GM12874 (cell line): Measurements from ENCODE around the gene NAAA.

Source experiments
- TF ChIP-seq, protein P1 (sequence below): IDR thresholded peaks from 2 replicates; pipeline ENCODE4 v1.5.1; 2011; ENCODE audit warnings: low read depth, mild to moderate bottlenecking, control low read depth, low read length, moderate library complexity; ENCODE audit not compliant: insufficient read depth

Gene NAAA

DNA sequence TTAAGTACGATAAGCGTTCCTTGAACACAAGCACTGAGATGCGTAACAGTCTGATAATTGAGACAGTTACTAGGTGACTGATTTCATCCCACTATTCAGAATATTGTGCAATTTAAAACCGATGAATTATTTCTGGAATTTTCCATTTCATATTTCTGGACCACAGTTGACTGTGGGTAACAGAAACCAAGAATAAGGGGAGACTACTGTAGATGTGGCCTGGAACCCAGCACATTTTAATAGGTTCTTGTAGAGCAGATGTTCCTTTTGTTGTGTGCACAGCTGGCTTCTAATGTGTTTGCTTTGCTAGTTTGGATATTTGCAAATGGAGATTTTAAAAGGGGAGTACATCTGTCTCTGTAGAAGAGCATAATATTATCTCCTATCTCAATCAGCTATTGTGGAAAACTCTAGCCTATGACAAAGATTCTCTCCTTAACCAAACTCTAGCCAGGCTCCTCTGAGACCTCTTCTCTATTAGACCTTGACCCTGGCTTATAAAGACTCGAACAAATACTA lies 16.4 kb downstream of the NAAA start:
- TF ChIP-seq, protein P1, sequence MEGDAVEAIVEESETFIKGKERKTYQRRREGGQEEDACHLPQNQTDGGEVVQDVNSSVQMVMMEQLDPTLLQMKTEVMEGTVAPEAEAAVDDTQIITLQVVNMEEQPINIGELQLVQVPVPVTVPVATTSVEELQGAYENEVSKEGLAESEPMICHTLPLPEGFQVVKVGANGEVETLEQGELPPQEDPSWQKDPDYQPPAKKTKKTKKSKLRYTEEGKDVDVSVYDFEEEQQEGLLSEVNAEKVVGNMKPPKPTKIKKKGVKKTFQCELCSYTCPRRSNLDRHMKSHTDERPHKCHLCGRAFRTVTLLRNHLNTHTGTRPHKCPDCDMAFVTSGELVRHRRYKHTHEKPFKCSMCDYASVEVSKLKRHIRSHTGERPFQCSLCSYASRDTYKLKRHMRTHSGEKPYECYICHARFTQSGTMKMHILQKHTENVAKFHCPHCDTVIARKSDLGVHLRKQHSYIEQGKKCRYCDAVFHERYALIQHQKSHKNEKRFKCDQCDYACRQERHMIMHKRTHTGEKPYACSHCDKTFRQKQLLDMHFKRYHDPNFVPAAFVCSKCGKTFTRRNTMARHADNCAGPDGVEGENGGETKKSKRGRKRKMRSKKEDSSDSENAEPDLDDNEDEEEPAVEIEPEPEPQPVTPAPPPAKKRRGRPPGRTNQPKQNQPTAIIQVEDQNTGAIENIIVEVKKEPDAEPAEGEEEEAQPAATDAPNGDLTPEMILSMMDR: no peak

DNA sequence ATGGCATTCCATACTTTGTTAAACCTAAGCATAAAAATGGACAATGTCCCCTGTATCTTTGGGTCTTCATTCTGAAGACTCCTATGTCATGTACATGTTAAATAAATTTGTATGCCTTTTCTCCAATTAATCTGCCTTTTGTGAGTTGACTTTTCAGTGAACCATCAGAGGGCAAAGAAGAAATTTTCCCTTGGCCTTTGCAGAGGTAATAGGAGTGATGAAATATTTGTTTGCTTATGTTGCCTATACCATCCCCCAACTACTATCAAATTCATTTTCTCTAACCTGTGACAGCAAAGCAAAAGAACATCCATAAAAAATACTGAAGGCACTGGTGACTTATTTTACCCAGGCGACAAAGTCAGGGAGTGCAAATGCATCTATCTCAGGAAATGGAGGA lies 18.2 kb downstream of the NAAA start:
- TF ChIP-seq, protein P1: no peak

DNA sequence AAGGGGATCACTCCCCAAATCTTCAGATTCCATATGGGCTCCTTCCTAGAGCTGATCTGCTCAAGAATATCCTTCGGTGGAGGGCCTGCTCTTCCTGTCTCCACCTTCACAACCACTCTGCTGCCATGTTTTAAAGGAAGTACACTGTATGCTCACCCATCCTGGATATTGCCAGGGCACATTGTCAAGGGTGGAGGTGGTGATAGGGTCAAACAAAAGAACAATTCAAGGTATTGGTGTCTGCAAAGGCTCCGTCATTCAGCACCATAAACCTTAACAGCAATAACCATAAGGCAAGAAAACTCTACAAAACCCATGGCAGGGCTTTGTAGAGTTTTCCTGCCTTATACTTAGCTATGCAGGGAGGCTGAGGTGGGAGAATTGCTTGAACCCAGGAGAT lies 18.9 kb downstream of the NAAA start:
- TF ChIP-seq, protein P1: no peak

DNA sequence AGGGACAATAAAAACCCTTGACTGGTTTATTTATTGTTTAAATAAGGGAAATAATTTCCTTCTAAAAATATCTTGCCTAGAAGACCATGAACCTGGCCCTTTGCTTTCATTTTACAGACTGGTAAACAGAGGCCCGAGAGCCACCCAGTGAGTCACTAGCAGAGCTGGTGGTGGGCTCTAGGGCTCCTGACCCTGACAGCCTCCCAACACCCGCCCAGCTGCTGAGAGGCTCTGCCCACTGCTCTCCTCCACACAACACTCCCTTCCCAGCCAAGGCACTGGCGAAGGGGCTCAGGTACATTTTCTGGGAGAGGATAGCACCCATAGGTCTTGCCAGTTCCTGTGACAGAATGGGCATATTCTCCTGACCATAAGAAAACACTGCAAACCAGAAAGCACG lies 20.5 kb downstream of the NAAA start:
- TF ChIP-seq, protein P1: no peak

DNA sequence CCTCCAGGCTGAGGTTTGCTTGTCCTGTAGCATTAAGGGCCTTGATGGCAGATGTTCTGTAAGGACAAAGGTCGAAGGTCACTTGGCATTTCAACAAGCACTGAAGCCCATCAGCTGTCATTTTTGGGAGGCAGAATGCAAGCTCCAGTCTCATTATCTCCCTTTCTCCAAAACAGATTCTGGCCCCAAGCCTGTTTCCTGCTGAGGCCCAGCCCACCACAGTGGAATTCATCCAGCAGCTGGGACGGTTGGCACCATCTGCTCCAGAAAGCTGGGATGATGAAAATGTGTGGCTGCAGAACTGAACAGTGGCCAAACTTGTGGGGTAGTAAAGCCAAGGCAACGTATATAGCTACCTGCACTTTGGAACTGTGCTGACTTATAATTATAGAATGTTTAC lies 20.9 kb downstream of the NAAA start:
- TF ChIP-seq, protein P1: no peak

DNA sequence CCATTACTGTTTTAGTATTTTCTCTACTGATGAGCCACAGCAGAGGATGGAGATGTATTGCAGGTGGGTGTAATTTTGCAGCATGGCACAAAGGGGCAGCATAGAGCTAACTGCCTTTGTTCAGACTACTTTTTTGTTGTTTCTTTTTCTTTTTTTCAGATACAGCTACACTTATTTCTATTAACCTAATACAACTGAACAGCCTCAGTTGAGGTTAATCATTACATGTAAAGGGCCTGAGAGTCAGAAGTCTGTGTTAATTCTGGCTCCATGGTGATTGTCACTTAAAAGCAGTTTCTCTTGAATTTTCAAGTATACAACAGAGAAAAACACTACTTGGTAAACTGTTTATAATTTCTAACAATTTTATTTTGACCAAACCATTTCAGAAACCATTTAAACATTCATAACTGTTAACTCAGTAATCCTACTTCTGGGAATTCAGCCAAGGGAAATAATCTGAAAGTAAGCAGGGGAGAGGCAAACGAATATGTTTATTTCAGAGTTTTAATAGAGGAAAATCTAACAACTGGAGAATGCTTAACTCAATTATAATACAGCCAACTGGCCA lies 24.6 kb downstream of the NAAA start:
- TF ChIP-seq, protein P1: peak; percentile 82

DNA sequence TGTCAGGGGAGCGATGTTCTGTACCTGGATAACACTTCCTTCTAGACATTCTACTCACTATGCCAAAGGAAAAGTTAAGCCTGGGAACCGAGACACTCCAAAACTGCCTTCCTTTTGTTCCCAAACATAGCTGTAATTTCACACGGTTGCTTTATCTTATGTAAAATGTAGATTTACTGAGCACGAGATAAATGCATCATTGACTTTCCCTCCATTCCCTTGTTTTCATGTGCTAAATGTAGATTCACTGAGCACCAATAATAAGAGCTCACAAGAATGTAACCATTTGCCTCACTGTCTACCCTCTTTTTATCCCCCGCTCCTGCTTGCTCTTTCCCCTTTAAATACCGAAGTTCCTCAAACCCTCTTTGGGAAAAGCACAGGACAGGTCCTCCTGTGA lies 27.8 kb downstream of the NAAA start:
- TF ChIP-seq, protein P1: no peak
